Ovary (tissue), 3 donors: Measurements from ENCODE around the gene CD300H.

Experiments
- CTCF ChIP-seq, 3 donors: fragments of 450-650 bp in 2 of 3; fragments of 200-600 bp in 1 of 3; IDR thresholded peaks; one replicate each; pipeline versions ENCODE4 v1.5.1 to v1.8.0; 2016 to 2022; ENCODE audit warnings: antibody characterized with exemption in 3 of 3, mild to moderate bottlenecking in 1 of 3
- EP300 ChIP-seq: sonication (generic); formaldehyde crosslinking; IDR thresholded peaks from one replicate; pipeline ENCODE4 v1.6.1; 2017; ENCODE audit warnings: antibody characterized with exemption
- POLR2A ChIP-seq: fragments of 450-650 bp; IDR thresholded peaks from one replicate; pipeline ENCODE4 v1.6.1; 2017; ENCODE audit warnings: antibody characterized with exemption, mild to moderate bottlenecking, moderate library complexity
- donor health status: DM: no; HTN: no; CAD: no.

GRCh38 chr17:74530831-74531150 is 36.5 kb downstream of the CD300H start:
- TF ChIP-seq EP300, result no peak
- no peak for TF ChIP-seq CTCF (IDR thresholded peaks at IDR 0.05)
- TF ChIP-seq POLR2A, result no peak
